Epithelial cell of proximal tubule (primary cell): ENCODE data around the gene POLR1B. TPM values are rescaled to one million over a fixed set of nuclear protein-coding genes. Genes with fewer than 3 reads are reported as not detected.
"Not testable (repeated sequence)": the region's sequence is repeated elsewhere in the genome, so short reads cannot be mapped to it uniquely, and the experiment has no call there.

ENCODE experiments used
- DNase-seq: peaks from one replicate; pipeline ENCODE4 v3.0.0-alpha.2; 2011; ENCODE audit warnings: low read depth
- H3K4me3 ChIP-seq: 2 replicates; pipeline ENCODE4 v1.5.1; 2011; ENCODE audit warnings: low read depth, mild to moderate bottlenecking, low read length
- total RNA-seq: library from RNA; depleted of rRNA; stranded (reverse); fragments of >200 nt; gene quantifications from 2 replicates; pipeline ENCODE4 v1.2.3, GENCODE V29; 2015
- TF ChIP-seq, protein P1 (sequence below): conservative IDR thresholded peaks from 2 replicates; pipeline ENCODE4 v1.5.1; 2012; ENCODE audit warnings: low read depth, mild to moderate bottlenecking, low read length

The POLR1B gene
- total RNA-seq, 1 donor from 2014 or later = 9.7 TPM

DNA sequence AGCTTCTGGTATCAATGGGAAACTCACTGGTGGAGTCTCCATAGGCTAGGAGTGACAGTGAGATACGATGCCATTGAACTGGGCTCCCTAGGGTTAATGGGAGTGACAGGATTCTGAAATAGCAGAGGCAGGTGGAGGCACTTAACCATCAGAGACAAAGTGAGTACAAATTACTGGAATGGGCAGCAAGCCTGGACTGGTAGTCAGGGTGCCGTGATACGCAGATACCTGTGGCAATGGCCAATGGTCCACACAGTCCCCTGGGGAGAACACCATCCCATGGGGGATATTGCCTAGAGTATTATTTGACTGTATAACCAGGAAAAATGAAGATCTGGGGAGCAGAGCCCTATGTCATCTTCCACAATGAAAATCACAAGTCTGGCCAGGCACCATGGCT, 59.5 kb downstream of the POLR1B start:
- DNase-seq = no peak
- TF ChIP-seq, protein P1, sequence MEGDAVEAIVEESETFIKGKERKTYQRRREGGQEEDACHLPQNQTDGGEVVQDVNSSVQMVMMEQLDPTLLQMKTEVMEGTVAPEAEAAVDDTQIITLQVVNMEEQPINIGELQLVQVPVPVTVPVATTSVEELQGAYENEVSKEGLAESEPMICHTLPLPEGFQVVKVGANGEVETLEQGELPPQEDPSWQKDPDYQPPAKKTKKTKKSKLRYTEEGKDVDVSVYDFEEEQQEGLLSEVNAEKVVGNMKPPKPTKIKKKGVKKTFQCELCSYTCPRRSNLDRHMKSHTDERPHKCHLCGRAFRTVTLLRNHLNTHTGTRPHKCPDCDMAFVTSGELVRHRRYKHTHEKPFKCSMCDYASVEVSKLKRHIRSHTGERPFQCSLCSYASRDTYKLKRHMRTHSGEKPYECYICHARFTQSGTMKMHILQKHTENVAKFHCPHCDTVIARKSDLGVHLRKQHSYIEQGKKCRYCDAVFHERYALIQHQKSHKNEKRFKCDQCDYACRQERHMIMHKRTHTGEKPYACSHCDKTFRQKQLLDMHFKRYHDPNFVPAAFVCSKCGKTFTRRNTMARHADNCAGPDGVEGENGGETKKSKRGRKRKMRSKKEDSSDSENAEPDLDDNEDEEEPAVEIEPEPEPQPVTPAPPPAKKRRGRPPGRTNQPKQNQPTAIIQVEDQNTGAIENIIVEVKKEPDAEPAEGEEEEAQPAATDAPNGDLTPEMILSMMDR = no peak
- no peak overlapping the region for H3K4me3 ChIP-seq

DNA sequence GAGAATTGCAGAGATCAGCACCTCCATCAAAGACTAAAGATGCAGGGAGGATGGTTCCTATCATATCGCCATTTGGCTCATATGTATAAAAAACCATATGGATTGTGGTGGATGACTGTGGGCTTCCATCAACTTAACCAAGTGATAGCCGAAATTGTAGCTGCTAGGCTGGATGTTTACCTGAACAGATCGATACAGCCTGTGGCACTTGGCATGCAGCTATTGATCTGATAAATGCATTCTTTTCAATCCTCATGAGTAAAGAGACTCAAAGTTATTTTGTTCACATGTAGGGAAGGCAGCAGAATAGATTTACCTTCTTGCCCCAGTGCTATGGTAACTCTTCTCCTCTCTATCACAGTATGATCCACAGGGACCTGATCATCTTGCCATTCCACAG, 60.7 kb downstream of the POLR1B start:
- H3K4me3 ChIP-seq = no peak overlapping the region
- DNase-seq = no peak
- TF ChIP-seq, protein P1 = no peak

DNA sequence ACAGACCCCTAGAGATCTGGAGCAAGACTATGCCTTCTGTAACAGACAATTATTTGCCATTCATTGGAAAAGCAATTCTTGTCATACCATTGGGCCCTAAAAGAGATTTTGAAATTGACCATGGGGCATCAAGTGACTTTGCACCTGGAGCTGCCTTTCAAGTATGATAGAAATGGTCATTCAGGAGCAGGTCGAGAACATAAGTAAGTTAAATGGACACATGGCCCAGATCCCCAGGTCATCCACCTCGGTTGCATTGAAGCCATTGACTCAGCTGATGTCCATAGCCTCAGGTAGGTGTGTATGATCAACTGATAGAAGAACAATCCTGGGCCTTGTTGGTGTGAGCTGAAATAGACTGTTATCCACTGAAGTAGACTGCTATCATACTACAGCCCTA, 61.5 kb downstream of the POLR1B start:
- DNase-seq = no peak
- TF ChIP-seq, protein P1 = no peak
- H3K4me3 ChIP-seq = no peak overlapping the region

DNA sequence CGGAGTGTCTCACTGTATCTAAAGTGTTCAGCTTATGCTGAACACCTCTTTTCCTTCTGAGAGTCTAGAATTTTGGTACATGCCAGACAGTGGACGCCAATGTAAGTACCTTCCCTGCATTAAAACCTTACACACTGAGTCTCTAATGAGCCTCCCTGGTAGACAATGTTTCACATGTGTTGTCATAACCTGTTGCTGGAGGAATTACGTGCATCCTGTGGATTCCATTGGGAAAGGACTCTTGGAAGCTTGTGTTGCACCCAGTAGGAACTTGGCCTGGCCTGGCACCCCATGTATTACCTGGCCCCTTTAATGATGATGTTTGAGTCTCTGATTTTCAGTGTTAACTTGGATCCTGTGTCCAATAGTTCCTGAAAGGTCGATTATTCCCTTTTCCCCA, 62.7 kb downstream of the POLR1B start:
- DNase-seq = no peak
- TF ChIP-seq, protein P1 = no peak
- H3K4me3 ChIP-seq = no peak overlapping the region

DNA sequence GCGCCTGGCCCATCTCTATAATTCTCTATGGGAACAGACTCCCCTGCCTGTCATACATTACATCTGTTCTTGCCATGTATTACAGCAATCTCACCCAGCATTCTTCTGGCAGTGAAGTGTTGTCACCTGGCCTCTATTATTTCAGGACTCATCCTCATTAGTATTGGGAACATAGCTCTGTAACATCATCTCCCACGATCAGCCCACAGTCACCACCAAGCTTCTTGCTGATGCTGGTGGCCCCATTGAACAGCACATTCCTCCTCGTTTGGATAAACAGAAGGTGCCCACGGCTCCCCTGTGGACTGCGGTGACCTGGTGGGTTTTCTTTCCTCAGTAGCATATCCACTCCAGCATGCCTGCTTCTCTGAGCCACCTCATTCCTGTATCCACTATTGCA, 63.7 kb downstream of the POLR1B start:
- no peak for DNase-seq
- TF ChIP-seq, protein P1 = no peak
- no peak overlapping the region for H3K4me3 ChIP-seq

DNA sequence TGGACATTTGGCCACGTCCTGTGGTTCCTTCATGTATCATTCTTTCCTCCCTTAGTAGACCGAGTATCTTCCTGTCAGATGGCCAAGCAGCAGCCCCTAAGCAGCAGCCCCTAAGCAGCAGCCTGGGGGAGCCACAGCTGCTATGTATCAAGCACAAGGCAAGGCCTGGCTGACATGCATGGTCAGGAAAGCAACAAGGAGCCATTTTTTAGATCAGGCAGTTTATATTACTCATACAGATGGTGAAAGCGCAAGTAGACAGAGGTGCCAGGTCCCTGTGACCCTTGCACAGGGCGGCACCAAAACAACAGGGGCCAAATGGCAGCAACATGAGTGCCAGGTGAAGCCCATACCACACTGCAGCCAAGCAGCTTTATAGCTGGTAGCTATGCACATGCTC, 64.3 kb downstream of the POLR1B start:
- H3K4me3 ChIP-seq = no peak overlapping the region
- DNase-seq = no peak
- TF ChIP-seq, protein P1 = no peak

DNA sequence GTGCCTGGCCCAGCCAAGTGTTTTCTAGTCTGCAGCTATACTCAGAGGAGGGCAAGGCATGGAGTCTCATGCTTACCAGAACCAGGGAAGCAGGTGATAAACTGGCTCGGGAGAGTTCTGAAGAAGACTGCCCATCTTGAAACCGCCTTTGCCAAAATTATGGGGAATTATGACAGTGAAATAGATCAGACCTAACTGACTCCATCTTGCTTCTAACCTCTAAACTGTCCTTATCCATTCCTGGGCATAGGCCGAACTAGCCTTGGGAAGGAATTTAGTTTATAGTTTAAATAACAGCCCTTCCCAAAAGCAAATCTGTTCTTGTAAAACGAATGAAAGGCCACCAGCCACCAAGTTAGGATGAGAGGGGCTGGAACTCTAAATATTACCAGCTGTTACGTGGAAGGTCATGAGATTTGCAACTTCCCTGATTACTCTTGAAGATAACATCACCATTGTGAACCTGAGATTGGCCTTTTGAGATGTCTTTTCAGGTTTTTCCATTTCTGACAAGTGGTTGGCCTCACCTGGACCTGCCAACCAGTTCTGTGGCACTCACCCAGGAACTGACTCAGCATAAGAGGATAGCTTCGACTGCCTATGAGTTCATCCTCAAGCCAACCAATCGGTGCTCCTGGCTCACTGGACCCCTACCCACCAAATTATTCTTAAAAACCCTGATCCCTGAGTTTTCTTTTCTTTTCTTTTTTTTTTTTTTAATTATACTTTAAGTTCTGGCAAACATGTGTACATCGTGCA, 65.6 kb downstream of the POLR1B start:
- no peak overlapping the region for H3K4me3 ChIP-seq
- DNase-seq = no peak

DNA sequence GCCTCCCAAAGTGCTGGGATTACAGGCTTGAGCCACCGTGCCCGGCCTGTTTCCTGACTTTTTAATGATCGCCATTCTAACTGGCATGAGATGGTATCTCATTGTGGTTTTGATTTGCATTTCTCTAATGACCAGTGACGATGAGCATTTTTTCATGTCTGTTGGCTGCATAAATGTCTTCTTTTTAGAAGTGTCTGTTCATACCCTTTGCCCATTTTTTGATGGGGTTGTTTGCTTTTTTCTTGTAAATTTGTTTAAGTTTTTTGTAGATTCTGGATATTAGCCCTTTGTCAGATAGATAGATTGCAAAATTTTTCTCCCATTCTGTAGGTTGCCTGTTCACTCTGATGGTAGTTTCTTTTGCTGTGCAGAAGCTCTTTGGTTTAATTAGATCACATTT, 67.1 kb downstream of the POLR1B start:
- DNase-seq, H3K4me3 ChIP-seq: not testable (repeated sequence)

More for the DNA sequence above, 65.6 kb downstream of the POLR1B start:
- TF ChIP-seq, protein P1 = no peak

DNA sequence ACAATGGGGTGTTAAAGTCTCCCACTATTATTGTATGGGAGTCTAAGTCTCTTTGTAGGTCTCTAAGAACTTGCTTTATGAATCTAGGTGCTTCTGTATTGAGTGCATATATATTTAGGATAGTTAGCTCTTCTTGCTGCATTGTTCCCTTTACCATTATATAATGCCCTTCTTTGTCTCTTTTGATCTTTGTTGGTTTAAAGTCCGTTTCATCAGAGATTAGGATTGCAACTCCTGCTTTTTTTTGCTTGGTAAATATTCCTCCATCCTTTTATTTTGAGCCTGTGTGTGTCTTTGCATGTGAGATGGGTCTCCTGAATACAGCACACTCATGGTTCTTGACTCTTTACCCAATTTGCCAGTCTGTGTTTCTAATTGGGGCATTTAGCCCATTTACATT, 70.0 kb downstream of the POLR1B start:
- not testable (repeated sequence) for DNase-seq, H3K4me3 ChIP-seq
